ENCODE data around the gene LPIN2.
"Not testable (repeated sequence)": the region's sequence is repeated elsewhere in the genome, so short reads cannot be mapped to it uniquely, and the experiment has no call there.

Gene LPIN2, protein sequence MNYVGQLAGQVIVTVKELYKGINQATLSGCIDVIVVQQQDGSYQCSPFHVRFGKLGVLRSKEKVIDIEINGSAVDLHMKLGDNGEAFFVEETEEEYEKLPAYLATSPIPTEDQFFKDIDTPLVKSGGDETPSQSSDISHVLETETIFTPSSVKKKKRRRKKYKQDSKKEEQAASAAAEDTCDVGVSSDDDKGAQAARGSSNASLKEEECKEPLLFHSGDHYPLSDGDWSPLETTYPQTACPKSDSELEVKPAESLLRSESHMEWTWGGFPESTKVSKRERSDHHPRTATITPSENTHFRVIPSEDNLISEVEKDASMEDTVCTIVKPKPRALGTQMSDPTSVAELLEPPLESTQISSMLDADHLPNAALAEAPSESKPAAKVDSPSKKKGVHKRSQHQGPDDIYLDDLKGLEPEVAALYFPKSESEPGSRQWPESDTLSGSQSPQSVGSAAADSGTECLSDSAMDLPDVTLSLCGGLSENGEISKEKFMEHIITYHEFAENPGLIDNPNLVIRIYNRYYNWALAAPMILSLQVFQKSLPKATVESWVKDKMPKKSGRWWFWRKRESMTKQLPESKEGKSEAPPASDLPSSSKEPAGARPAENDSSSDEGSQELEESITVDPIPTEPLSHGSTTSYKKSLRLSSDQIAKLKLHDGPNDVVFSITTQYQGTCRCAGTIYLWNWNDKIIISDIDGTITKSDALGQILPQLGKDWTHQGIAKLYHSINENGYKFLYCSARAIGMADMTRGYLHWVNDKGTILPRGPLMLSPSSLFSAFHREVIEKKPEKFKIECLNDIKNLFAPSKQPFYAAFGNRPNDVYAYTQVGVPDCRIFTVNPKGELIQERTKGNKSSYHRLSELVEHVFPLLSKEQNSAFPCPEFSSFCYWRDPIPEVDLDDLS

DNA sequence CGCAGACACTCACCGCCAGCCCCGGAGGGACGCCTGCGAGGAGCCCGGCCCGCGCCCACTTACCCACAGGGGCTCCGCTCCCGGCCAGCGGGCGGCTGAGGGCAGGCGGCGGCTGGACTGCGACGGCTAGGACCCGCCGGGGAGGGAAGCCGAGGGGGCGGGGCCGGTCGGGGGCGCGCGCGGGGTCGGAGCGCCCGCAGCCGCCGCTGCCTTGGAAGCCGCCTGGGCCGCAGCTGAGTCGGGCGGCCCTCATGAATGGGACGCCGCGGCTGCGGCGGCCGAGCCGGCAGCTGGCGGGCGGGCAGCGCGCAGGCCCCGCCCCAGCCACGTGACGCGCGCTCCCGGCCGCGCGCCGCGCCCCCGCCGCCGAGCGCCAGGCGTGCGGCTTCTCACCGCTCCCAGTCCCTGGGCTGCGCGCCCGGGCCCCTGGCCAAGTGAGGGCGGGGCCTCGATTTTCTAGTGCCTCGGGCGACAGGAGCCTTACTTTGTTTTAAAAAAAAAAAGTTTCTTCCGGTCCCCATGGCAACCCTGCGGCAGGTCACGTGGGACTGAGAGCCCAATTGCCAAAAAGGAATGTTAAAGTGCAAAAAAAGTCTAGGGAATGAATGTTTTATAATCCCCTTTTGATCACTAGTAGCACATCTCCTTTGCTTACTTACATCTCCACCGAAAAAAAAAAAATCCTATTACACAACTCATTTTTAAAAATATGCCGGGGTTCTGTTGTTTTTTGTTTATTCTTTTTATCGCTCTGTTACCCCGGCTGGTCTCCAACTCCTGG lies at the start of gene LPIN2:
TSS of gene LPIN2 (minus strand) at position 121 of the 781 bp plus-strand sequence. CDS start 52,304 bp downstream, outside the sequence.
- peak; percentile 96 for DNase-seq

DNA sequence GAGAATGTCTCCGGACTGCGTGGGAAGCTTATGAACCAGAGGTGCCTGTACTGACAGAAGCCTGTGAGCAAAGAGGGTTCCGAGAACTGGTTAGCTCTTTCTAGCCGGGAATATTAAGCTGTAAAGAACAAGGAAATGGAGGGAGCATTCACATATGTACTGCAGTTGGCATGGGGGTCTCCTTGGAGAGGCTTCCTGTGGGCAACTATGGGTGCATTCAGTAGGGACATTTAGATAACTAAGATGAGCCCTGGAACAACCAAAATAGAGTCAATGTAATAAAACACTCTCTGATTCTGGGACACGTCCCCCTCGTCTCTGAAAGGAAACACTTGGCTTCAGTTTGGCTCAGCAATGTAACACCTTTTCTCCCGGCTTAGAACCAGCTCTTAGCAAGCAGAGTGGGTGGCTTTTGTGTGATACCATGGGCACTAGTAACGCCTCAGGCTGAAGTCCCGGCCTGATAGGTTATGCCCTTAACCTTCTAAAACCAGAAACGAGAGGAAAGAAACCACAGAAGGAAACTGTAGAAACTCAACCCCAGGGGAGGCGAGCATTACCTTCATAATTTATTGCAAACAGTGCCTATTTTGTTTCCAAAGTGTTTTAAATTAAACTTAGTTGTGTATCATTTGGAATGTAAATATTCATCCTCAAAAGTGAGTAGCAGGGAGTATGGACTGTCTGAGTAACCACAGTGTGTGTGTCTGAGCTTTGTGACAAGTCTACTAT lies 48.8 kb upstream of the LPIN2 start:
- DNase-seq, result no peak

DNA sequence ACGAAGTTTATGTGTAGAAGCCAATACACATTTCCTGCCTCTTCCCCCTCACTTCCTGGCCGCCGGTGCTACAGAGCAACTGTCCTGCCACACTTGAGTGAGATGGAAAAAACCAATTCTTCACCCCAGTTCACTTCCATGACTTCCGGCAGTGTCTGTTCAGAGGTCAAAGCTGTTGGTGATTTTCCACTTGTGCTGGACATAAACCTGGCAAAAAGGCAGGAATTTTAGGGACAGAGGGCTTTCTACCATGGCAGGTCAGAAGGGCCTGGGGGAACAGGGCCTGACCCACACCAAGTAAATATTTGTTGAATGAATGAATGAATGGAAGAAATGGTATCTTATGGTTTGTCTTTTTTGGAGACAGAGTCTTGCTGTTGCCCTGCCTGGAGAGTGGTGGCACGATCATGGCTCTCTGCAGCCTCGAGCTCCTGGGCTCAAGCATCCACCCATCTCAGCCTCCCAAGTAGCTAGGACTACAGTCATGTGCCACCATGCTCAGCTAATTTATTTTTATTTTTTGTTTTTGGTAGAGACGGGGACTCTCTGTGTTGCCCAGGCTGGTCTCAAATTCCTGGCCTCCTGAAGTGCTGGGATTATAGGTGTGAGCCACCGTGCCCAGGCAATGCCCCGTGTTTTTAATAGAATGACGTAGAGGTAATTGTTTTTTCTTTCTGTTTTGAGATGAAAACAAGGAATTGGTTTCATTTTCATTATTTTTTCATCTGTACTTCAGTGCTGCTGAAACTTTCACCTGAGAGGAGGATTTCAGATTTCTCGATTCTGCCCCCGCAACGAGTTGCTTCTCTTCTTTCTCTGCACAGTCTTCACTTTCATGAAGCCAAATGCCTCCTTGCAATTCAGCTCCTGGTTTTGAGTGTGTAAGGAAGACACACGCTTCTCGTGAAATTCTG lies 48.0 kb upstream of the LPIN2 start:
- DNase-seq, result no peak

DNA sequence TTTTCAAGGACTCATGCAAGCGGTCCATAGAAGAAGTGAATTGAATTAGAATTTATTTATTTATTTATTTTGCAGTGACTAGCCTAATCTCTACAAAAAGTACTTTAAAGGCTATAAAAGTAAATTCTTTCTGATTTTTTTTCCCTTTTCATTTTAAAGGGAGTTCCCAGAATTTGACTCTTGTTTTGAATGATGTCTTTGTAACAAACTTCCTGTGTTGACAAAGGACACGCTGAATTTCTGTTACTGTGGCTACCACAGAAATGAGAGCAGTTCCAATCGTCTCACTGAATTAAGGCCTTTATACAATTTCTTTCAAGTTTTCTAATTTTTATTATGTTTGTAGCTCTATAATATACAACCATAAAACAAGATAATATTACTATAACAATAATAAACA lies 46.3 kb upstream of the LPIN2 start:
- no peak for DNase-seq

DNA sequence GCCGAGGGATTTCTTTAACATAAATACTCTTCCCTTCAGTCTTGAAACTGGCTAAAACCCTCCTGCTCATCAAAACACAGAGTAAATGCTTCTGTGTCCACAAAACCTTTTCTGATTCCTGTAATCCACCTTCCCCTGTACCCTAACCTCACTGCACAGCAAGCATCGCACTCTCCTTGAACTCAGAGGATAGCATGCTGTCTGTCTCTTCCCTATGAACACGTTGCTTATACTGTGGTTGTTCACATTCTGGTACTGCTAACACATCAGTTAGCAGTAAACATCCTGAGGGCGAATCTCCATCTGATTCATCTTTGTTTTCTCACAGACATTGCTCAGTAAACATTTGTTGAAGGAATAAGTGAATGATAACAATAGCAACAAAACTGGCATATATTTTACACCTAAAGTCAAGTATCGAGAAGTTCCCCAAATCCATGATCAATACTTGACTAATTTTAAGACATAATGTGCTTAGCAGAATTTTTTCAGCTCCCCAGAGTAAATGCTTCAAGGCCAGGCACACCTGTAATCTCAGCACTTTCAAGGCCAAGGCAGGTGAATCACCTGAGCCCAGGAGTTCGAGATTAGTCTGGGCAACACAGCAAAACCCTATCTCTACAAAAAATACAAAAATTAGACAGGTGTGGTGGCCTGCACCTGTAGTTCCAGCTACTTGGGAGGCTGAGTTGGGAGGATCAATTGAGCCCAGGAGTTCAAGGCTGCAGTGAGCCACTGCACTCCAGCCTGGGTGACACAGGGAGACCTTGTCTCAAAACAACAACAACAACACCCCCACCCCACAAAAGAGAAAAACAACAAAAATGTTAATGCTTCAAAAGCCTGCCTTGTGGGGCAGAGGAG lies 45.6 kb upstream of the LPIN2 start:
- no peak for DNase-seq

DNA sequence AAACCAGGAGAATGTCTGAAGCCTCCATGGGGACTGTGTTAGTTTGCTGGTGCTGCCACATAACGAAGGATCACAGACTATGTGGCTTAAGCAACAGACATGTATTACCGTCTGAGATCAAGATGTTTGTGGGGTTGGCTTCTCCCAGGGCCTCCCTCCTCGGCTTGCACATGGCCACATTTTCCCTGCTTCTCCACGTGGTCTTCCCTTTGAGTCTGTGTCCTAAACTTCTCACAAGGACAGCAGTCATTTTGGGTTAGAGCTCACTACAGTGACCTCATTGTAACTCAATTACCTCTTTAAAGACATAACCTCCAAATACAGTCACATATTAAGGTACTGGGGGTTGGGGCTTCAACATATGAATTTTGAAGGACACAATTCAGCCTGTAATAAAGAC lies 44.6 kb upstream of the LPIN2 start:
- no peak for DNase-seq

DNA sequence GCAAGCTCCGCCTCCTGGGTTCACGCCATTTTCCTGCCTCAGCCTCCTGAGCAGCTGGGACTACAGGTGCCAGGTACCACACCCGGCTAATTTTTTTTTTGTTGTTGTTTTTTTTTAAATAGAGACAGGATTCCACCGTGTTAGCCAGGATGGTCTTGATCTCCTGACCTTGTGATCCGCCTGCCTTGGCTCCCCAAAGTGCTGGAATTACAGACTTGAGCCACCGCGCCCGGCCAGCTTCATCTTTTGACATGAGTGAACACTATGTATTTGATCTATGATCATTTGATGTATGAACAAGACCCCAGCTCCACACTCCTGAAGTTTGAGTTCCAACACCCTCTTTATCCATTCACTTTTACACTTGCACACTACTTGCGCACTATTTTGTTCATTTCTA lies 43.4 kb upstream of the LPIN2 start:
- DNase-seq, result no peak

DNA sequence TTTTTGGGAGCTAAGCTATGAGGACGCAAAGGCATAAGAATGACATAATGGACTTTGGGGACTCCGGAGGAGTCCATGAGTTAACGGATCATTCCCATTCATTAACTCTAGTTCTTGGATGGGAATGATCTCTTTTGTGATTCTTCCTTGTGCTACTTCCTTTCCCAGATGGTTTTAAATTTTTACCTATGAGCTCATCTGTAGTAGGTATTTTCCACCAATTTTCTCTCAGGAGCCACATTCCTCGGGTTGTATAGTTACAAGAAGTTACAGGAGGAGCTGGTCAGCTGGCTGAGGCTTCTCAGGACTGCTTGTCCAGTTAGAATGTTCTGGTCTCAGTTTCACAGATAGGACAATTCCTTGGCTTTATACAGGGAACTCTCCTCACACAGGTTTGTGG lies 42.9 kb upstream of the LPIN2 start:
- no peak for DNase-seq

DNA sequence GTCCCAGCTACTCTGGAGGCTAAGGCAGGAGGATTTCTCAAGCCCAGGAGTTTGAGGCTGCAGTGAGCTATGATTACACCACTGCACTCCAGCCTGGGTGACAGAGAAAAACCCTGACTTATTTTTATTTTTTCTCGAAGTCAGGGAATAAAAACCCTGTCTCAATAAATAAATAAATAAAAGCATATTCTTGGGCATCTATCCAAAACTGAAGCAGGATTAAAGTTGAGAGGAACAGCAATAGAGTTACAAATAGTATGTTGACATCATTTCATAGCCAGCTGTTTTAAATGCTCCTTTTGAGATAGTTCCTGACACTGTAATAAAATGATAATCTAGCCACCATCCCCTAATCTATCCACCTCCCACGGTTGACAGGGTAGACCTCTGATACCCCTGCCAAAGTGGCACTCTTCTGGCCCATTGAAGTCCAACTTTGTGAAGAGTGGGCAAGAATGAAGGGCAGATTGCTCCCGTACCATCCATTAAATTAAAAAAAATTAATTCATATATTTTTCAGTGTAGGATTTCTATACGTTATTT lies 42.3 kb upstream of the LPIN2 start:
- DNase-seq, result no peak

DNA sequence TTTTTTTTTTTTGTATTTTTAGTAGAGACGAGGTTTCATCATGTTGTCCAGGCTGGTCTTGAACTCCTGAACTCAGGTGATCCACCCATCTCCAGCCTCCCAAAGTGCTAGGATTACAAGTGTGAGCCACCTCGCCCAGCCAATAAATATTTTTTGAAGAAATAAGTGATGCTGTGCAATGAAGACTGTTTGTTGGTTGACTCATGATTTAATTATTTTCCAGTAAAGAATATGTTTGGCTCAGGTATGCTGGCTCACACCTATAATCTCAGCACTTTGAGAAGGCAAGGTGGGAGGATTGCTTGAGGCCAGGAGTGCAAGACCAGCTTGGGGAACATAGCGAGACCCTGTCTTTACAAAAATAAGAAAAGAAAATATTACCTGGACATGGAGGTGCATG lies 41.8 kb upstream of the LPIN2 start:
- DNase-seq, result no peak

DNA sequence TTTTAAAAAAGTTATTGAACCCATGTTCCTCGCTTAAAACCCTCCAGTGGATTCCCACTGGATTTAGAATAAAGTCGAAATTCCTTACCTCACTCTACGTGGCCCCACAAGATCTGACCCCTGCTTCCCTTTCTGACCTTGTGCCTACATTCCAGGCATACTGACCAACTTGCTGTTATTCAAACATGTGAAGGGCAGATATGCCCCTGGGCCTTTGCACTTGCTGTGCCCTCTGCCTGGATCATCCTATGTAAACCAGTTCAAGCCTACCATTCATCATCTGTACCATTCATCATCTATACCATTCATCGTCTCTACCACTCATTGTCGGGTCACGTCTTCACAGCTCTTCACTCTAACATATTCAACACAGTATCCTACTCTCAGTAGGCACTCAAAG lies 41.3 kb upstream of the LPIN2 start:
- DNase-seq, result no peak

DNA sequence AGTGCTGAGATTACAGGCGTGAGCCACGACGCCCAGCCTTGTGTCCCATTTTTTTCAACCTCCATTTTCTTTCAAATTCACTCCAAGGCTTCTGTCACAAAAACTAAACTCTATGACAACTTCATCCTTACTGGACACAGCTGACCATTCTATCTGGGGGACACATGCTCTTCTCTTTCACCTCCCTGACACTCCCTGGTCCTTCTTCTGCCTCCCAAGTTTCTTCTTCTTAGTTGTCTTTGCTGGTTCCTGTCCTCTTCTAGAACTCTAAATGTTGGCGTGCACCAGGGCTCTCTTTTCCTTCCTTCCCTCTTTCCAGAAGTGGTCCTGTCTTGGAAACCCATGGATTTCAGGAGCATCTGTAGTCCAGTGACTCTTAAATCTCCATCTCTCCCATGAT lies 40.1 kb upstream of the LPIN2 start:
- no peak for DNase-seq

DNA sequence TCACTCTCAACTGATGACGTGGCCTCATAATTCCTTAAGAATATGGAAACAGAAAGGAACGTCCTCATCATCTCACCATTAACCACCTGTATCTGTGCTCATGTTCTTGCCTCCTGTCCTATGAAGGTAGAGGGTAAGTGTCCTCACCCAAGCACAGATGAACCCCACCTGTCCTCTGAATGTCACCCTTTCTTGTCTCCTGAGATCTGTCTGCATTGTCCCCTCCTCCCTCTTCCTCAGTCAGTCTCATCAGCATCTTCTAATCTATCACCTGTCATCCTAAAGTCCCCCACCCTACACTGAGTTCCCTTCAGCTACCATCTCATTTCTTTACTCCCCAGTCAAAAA lies 39.4 kb upstream of the LPIN2 start:
- DNase-seq, result no peak

DNA sequence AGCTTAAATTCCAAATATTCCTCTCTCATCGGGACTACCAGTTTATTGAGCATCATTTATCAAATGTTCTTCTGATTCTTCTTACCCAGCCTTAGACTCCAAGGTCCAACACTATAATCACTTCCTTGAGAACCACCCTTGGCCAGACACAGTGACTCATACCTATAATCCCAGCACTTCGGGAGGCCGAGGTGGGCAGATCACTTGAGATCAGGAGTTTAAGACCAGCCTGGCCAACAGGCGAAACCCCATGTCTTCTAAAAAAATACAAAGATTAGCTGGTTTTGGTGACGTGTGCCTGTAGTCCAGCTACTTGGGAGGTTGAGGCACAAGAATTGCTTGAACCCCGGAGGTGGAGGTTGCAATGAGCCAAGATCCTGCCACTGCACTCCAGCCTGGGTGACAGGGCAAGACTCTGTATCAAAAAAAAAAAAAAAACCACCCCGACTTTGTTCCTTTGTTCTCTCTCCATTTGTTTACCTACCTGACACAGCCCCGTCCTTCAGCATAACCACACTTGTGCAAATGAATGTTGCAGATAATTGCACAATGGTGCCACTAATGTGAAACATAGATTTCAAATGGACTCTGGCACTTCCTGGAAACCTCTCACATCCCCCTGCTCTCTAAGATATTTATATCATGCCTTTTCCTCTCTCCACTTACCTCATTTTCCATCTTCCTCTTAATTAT lies 38.9 kb upstream of the LPIN2 start:
- peak; percentile 4 for DNase-seq

DNA sequence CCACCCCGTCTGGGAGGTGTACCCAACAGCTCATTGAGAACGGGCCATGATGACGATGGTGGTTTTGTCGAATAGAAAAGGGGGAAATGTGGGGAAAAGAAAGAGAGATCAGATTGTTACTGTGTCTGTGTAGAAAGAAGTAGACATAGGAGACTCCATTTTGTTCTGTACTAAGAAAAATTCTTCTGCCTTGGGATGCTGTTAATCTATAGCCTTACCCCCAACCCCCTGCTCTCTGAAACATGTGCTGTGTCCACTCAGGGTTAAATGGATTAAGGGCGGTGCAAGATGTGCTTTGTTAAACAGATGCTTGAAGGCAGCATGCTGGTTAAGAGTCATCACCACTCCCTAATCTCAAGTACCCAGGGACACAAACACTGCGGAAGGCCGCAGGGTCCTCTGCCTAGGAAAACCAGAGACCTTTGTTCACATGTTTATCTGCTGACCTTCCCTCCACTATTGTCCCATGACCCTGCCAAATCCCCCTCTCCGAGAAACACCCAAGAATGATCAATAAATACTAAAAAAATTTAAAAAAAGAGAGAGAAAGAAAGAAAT lies 37.0 kb upstream of the LPIN2 start:
- DNase-seq, result not testable (repeated sequence)

DNA sequence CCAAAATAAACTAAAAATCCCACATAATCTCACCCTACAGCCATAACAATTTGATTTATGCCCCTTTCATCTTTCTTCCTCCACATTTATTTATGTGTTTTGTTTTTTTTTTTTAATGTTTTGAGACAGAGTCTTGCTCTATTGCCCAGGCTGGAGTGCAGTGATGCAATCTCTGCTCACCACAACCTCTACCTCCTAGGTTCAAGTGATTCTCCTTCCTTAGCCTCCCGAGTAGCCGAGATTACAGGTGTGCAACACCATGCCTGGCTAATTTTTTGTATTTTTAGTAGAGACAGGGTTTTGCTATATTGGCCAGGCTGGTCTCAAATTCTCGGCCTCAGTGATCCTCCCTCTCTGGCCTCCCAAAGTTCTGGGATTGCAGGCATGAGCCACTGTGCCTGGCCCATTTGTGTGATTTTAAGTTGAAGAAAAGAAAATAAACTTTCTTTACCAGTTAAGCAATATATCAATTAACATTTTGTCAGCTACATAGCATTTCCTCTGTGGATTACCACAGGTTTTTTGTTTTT lies 35.9 kb upstream of the LPIN2 start:
- no peak for DNase-seq

DNA sequence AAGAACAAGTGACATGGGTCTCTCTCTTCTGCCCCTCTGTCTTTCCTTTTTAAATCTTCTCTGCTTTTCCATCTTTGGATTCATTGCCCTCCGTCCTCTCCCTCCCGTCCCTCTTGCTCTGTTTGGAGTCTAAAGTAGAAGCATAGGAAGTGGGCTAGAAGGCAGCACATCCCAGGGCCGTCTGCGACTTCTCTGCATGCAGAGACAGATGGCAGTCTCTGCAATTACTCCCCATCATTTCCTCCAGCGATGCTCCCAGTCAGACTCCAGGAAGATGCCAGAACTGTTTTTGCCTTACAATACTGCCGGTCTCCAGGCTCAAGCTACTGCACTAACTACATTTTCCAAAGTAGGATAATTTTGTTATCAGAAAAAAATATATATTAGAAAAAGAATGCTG lies 35.2 kb upstream of the LPIN2 start:
- DNase-seq, result no peak

DNA sequence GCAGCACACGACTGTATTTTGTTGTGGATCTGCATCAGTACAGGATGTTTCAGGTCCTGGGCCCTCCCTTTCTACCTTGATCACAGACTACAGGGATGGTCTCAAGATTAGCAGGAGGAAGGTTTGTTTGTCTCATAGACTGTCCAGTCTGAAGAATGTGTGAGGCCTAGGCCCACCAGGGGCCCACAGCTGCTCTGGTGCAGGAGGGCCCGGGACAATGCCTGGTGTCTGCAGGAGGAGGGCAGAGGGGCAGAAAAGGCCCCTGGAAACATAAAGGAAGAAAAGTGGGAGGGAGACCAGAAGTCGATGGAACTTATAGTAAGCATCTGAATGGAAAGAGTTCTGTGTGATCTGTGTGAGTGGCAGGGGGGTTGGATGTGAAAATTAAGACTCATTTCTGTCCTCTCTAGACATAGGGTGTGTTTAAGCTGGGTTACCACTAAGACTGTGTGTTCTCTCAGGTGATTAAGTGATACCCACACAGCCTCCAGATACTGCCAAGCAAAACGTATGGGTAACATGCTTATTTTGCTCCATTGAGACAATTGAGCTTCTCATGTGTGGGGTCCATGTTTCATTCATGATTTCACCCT lies 33.4 kb upstream of the LPIN2 start:
- DNase-seq, result no peak

Data from NCI-H774 (cell line).